ENCODE results near the gene GRM7. TPM values are rescaled to one million over a fixed set of nuclear protein-coding genes. Genes with fewer than 3 reads are reported as not detected.

GRM7 gene
- total RNA-seq, 1 experiment from 2014 or later, result not detected

- Histone ChIP-seq H3K4me1 (ENCODE audit: insufficient read depth, low read length) (no peaks in the 10 kb centered on the region), H2AFZ (ENCODE audit: low read length) (no peak overlapping the region), H3K27ac (ENCODE audit: low read length) (no peak overlapping the region), H3K79me2 (ENCODE audit: low read length) (no peaks in the 10 kb centered on the region), H3F3A (ENCODE audit: low read length, unreplicated experiment) (no peaks in the 10 kb centered on the region), H3K9me2 (replicated peaks; ENCODE audit: low read length) (no peaks in the 10 kb centered on the region), H3K36me3 (ENCODE audit: low read depth, low read length) (no peaks in the 10 kb centered on the region), H3K4me3 (ENCODE audit: low read length) (no peak overlapping the region), H3K9me3 (ENCODE audit: low read length) (peaks cover 45% of the 10 kb centered on the region), H4K20me1 (ENCODE audit: low read length) (no peaks in the 10 kb centered on the region), H3K9ac (ENCODE audit: low read length) (no peak overlapping the region), H3K4me2 (ENCODE audit: low read length) (no peak overlapping the region), H3K27me3 (ENCODE audit: low read length) (no peaks in the 10 kb centered on the region)
- no TSS peak for BruUV-seq (replicated peaks)
- no peak for DNase-seq
- POLR2A ChIA-PET (ENCODE audit: unreplicated experiment), result no interaction called here
- TF ChIP-seq EZH2phosphoT487 (IDR thresholded peaks at IDR 0.05; ENCODE audit: borderline replicate concordance, low read length) (no peak), CTCF (conservative IDR thresholded peaks at IDR 0.05; ENCODE audit: low read depth, low read length) (no peak)
- no peak for ATAC-seq
- CTCF ChIA-PET, result no interaction called here
- intact Hi-C loops (cut with micrococcal nuclease), result no loop called here
Measured at GRCh38 chr3:7377103-7377502, 516.2 kb downstream of the GRM7 start.

- H4K20me1 ChIP-seq (ENCODE audit: low read length), result no peaks in the 10 kb centered on the region
- no peaks in the 10 kb centered on the region for H3K36me3 ChIP-seq (ENCODE audit: low read depth, low read length)
- H3K4me2 ChIP-seq (ENCODE audit: low read length), result no peak overlapping the region
- H3K4me1 ChIP-seq (ENCODE audit: insufficient read depth, low read length), result no peaks in the 10 kb centered on the region
- no peak overlapping the region for H2AFZ ChIP-seq (ENCODE audit: low read length)
- CTCF ChIA-PET, result no interaction called here
- no peak overlapping the region for H3K9ac ChIP-seq (ENCODE audit: low read length)
- TF ChIP-seq CTCF (conservative IDR thresholded peaks at IDR 0.05; ENCODE audit: low read depth, low read length), result no peak
- TF ChIP-seq EZH2phosphoT487 (IDR thresholded peaks at IDR 0.05; ENCODE audit: borderline replicate concordance, low read length), result no peak
- TF ChIP-seq EZH2 (IDR thresholded peaks at IDR 0.05; ENCODE audit: low read length, unreplicated experiment), result no peak
- POLR2A ChIA-PET (ENCODE audit: unreplicated experiment), result no interaction called here
- H3K27me3 ChIP-seq (ENCODE audit: low read length), result no peaks in the 10 kb centered on the region
- H3K9me2 ChIP-seq (replicated peaks; ENCODE audit: low read length), result no peaks in the 10 kb centered on the region
- intact Hi-C loops (cut with micrococcal nuclease), result no loop called here
- H3K27ac ChIP-seq (ENCODE audit: low read length), result no peak overlapping the region
- ATAC-seq (no peak), DNase-seq (no peak)
- H3K4me3 ChIP-seq (ENCODE audit: low read length), result no peak overlapping the region
- BruUV-seq (replicated peaks), result no TSS peak
- no peaks in the 10 kb centered on the region for H3K79me2 ChIP-seq (ENCODE audit: low read length)
- H3F3A ChIP-seq (ENCODE audit: low read length, unreplicated experiment), result no peaks in the 10 kb centered on the region
- H3K9me3 ChIP-seq (ENCODE audit: low read length), result peaks cover 34% of the 10 kb centered on the region
Measured at GRCh38 chr3:7381741-7382140, 520.8 kb downstream of the GRM7 start.

- no peak overlapping the region for H2AFZ ChIP-seq (ENCODE audit: low read length)
- no peak for ATAC-seq
- intact Hi-C loops (cut with micrococcal nuclease), result no loop called here
Measured at GRCh38 chr3:7382293-7383010, 521.5 kb downstream of the GRM7 start.

More at GRCh38 chr3:7382293-7383010, 521.5 kb downstream of the GRM7 start:
- Histone ChIP-seq H3K4me3 (ENCODE audit: low read length) (no peak overlapping the region), H3K27ac (ENCODE audit: low read length) (no peak overlapping the region), H3K9me2 (replicated peaks; ENCODE audit: low read length) (no peaks in the 10 kb centered on the region), H3K36me3 (ENCODE audit: low read depth, low read length) (no peaks in the 10 kb centered on the region), H3K9ac (ENCODE audit: low read length) (no peak overlapping the region), H3K79me2 (ENCODE audit: low read length) (no peaks in the 10 kb centered on the region), H3K9me3 (ENCODE audit: low read length) (peaks cover 30% of the 10 kb centered on the region), H3K4me1 (ENCODE audit: insufficient read depth, low read length) (no peaks in the 10 kb centered on the region), H3K4me2 (ENCODE audit: low read length) (no peak overlapping the region), H3F3A (ENCODE audit: low read length, unreplicated experiment) (no peaks in the 10 kb centered on the region), H3K27me3 (ENCODE audit: low read length) (no peaks in the 10 kb centered on the region), H4K20me1 (ENCODE audit: low read length) (no peaks in the 10 kb centered on the region)
- DNase-seq, result no peak
- POLR2A ChIA-PET (ENCODE audit: unreplicated experiment), result no interaction called here
- TF ChIP-seq CTCF (conservative IDR thresholded peaks at IDR 0.05; ENCODE audit: low read depth, low read length) (no peak), EZH2phosphoT487 (IDR thresholded peaks at IDR 0.05; ENCODE audit: borderline replicate concordance, low read length) (no peak), EZH2 (IDR thresholded peaks at IDR 0.05; ENCODE audit: low read length, unreplicated experiment) (no peak)
- no TSS peak for BruUV-seq (replicated peaks)
- CTCF ChIA-PET, result no interaction called here

Data from PC-3 (cell line).